H1 (cell line): ENCODE data around the gene THRB. TPM values are rescaled to one million over a fixed set of nuclear protein-coding genes. Genes with fewer than 3 reads are reported as not detected.

ENCODE experiments used
- POLR2AphosphoS5 ChIP-seq: IDR thresholded peaks from 2 replicates; pipeline ENCODE4 v1.6.1; 2011; ENCODE audit warnings: low read depth, low read length
- SIX5 ChIP-seq: IDR thresholded peaks from 2 replicates; pipeline ENCODE4 v1.6.1; 2011; ENCODE audit warnings: mild to moderate bottlenecking, low read depth, low read length
- SRF ChIP-seq: IDR thresholded peaks from 2 replicates; pipeline ENCODE4 v1.6.1; 2011; ENCODE audit warnings: mild to moderate bottlenecking, low read depth, low read length, moderate library complexity
- polyA plus RNA-seq, 7 experiments: library from polyadenylated mRNA; depleted of rRNA in 3 of 7; stranded (reverse) in 5 of 7; unstranded in 2 of 7; fragments of >200 nt in 5 of 7; fragments of 200-250 nt in 2 of 7; gene quantifications; 1 replicate in 5 of 7; 2 replicates in 1 of 7; 4 replicates in 1 of 7; pipeline versions ENCODE4 v1.2.1 to v1.2.3, GENCODE V29; 2011 to 2013; ENCODE audit warnings: missing spikeins in 2 of 7, mixed read lengths in 2 of 7
- total RNA-seq: library from RNA; stranded (reverse); fragmentation: NEBNext Ultra II Directional; extraction: Animal tissue kit (Norgen Biotek cat#: 25700); gene quantifications from 2 replicates; pipeline ENCODE4 v1.2.1, GENCODE V29; 2021

The THRB gene
- total and polyA plus RNA-seq, 2 of the 8 experiments (the other 6 are each of a cell fraction or from before 2014, with no cell fraction given): 0.98 to 3.9 TPM

GRCh38 chr3:24154781-24155180, 339.9 kb downstream of the THRB start (continued):
- TF ChIP-seq POLR2AphosphoS5 (no peak), SRF (no peak), SIX5 (no peak)
